ENCODE data around the gene CCNL2.

The CCNL2 gene

GRCh38 chr1:1354271-1355247, 44.6 kb downstream of the CCNL2 start:
- no peak for ATAC-seq (ENCODE audit: insufficient read depth, low read depth)
- no peak overlapping the region for H2AFZ ChIP-seq (ENCODE audit: low read depth, low read length)

GRCh38 chr1:1353389-1354151, 45.6 kb downstream of the CCNL2 start:
- no peak overlapping the region for H3K9ac ChIP-seq (ENCODE audit: low read depth, low read length)

More at GRCh38 chr1:1354271-1355247, 44.6 kb downstream of the CCNL2 start:
- H3K9ac ChIP-seq (ENCODE audit: low read depth, low read length): no peak overlapping the region
- no peak for TF ChIP-seq CTCF (IDR thresholded peaks at IDR 0.05; ENCODE audit: borderline replicate concordance, extremely low read depth, low read length, poor library complexity, severe bottlenecking)
- TF ChIP-seq EZH2 (IDR thresholded peaks at IDR 0.05; ENCODE audit: borderline replicate concordance, low read depth, low read length, severe bottlenecking): no peak
- no peaks in the 10 kb centered on the region for H3K27me3 ChIP-seq (ENCODE audit: insufficient read depth, low read length, poor library complexity)
- H3K4me1 ChIP-seq (ENCODE audit: insufficient read depth, low read length): peaks cover 5% of the 10 kb centered on the region
- no peaks in the 10 kb centered on the region for H3K36me3 ChIP-seq (ENCODE audit: insufficient read depth, low read length)
- H3K9me3 ChIP-seq (ENCODE audit: insufficient read depth, low read length, severe bottlenecking): no peaks in the 10 kb centered on the region
- H3K79me2 ChIP-seq (ENCODE audit: insufficient read depth, low read length): no peaks in the 10 kb centered on the region
- no peak overlapping the region for H3K4me2 ChIP-seq (ENCODE audit: insufficient read depth, low read length)
- DNase-seq: no peak
- no peak overlapping the region for H3K27ac ChIP-seq (ENCODE audit: low read length)
- H3K4me3 ChIP-seq (ENCODE audit: low read depth in 1 of 2, low read length in 2 of 2): no peak overlapping the region
- peaks cover 22% of the 10 kb centered on the region for H4K20me1 ChIP-seq (ENCODE audit: insufficient read depth, low read length)

GRCh38 chr1:1352786-1353388, 46.2 kb downstream of the CCNL2 start:
- Histone ChIP-seq H2AFZ (ENCODE audit: low read depth, low read length) (no peak overlapping the region), H3K4me1 (ENCODE audit: insufficient read depth, low read length) (peaks cover 12% of the 10 kb centered on the region), H3K79me2 (ENCODE audit: insufficient read depth, low read length) (peaks cover 10% of the 10 kb centered on the region), H3K27me3 (ENCODE audit: insufficient read depth, low read length, poor library complexity) (no peaks in the 10 kb centered on the region), H3K9ac (ENCODE audit: low read depth, low read length) (no peak overlapping the region), H3K36me3 (ENCODE audit: insufficient read depth, low read length) (no peaks in the 10 kb centered on the region; the same call in 1 of the 2 replicates), H3K4me2 (ENCODE audit: insufficient read depth, low read length) (no peak overlapping the region), H3K4me3 (ENCODE audit: low read depth in 1 of 2, low read length in 2 of 2) (no peak overlapping the region), H4K20me1 (ENCODE audit: insufficient read depth, low read length) (peaks cover 29% of the 10 kb centered on the region), H3K27ac (ENCODE audit: low read length) (no peak overlapping the region), H3K9me3 (ENCODE audit: insufficient read depth, low read length, severe bottlenecking) (no peaks in the 10 kb centered on the region)
- DNase-seq (peak; percentile 37), ATAC-seq (ENCODE audit: insufficient read depth, low read depth) (peak; percentile 23; the same call in 2 of the 3 replicates)
- TF ChIP-seq EZH2 (IDR thresholded peaks at IDR 0.05; ENCODE audit: borderline replicate concordance, low read depth, low read length, severe bottlenecking): no peak
- no peak for TF ChIP-seq CTCF (IDR thresholded peaks at IDR 0.05; ENCODE audit: borderline replicate concordance, extremely low read depth, low read length, poor library complexity, severe bottlenecking)

More at GRCh38 chr1:1353389-1354151, 45.6 kb downstream of the CCNL2 start:
- no peaks in the 10 kb centered on the region for H3K27me3 ChIP-seq (ENCODE audit: insufficient read depth, low read length, poor library complexity)
- H4K20me1 ChIP-seq (ENCODE audit: insufficient read depth, low read length): peaks cover 22% of the 10 kb centered on the region
- H3K4me2 ChIP-seq (ENCODE audit: insufficient read depth, low read length): no peak overlapping the region
- no peaks in the 10 kb centered on the region for H3K9me3 ChIP-seq (ENCODE audit: insufficient read depth, low read length, severe bottlenecking)
- H3K4me3 ChIP-seq (ENCODE audit: low read depth in 1 of 2, low read length in 2 of 2): no peak overlapping the region
- no peak overlapping the region for H2AFZ ChIP-seq (ENCODE audit: low read depth, low read length)
- H3K36me3 ChIP-seq (ENCODE audit: insufficient read depth, low read length): no peaks in the 10 kb centered on the region; the same call in 1 of the 2 replicates
- peaks cover 4% of the 10 kb centered on the region for H3K79me2 ChIP-seq (ENCODE audit: insufficient read depth, low read length)
- TF ChIP-seq CTCF (IDR thresholded peaks at IDR 0.05; ENCODE audit: borderline replicate concordance, extremely low read depth, low read length, poor library complexity, severe bottlenecking): no peak
- no peak for TF ChIP-seq EZH2 (IDR thresholded peaks at IDR 0.05; ENCODE audit: borderline replicate concordance, low read depth, low read length, severe bottlenecking)
- no peak for ATAC-seq (ENCODE audit: insufficient read depth, low read depth)
- no peak overlapping the region for H3K27ac ChIP-seq (ENCODE audit: low read length)
- peaks cover 5% of the 10 kb centered on the region for H3K4me1 ChIP-seq (ENCODE audit: insufficient read depth, low read length)
- no peak for DNase-seq

Data from DND-41 (cell line).